Lower leg skin (tissue), 4 donors: Measurements from ENCODE around the gene DOK6. TPM values are rescaled to one million over a fixed set of nuclear protein-coding genes. Genes with fewer than 3 reads are reported as not detected.

Experiments
- DNase-seq, 2 donors: peaks; one replicate each; pipeline ENCODE4 v3.0.0-alpha.2; 2019; ENCODE audit warnings: low spot score in 2 of 2
- H3K4me3 ChIP-seq: fragments of 200-600 bp; sonication (generic); 2 replicates; pipeline ENCODE4 v1.5.1; 2017; ENCODE audit warnings: mild to moderate bottlenecking, low read depth; ENCODE audit not compliant: poor library complexity, severe bottlenecking
- POLR2A ChIP-seq, 2 donors: fragments of 450-650 bp; IDR thresholded peaks; one replicate each; pipeline ENCODE4 v1.6.1; 2016 to 2017; ENCODE audit warnings: antibody characterized with exemption in 2 of 2, mild to moderate bottlenecking in 1 of 2, moderate library complexity in 1 of 2
- WGBS, 2 donors: methylation state at CpG; one replicate each; pipeline ENCODE4 v1.1.5; 2018; 5-methylcytosine and 5-hydroxymethylcytosine counted together
- intact Hi-C: fragments of 100-400 bp; cut with DNase I; formaldehyde crosslinking; loops from one replicate; pipeline ENCODE4 v1.15.0; 2023; ENCODE audit warnings: low total_unique reads
- total RNA-seq, 4 donors: library from RNA; depleted of rRNA; stranded (reverse); fragments of >200 nt; gene quantifications; one replicate each; pipeline ENCODE4 v1.1.0, GENCODE V29; 2016
- TF ChIP-seq, protein P1 (sequence below), 3 donors: fragments of 450-650 bp; IDR thresholded peaks; one replicate each; pipeline ENCODE4 v1.5.1; 2016; ENCODE audit warnings: antibody characterized with exemption in 3 of 3, mild to moderate bottlenecking in 3 of 3, moderate library complexity in 2 of 3

Gene DOK6
- total RNA-seq, 4 donors from 2014 or later: 0.21 to 0.45 (median 0.42) TPM

DNA sequence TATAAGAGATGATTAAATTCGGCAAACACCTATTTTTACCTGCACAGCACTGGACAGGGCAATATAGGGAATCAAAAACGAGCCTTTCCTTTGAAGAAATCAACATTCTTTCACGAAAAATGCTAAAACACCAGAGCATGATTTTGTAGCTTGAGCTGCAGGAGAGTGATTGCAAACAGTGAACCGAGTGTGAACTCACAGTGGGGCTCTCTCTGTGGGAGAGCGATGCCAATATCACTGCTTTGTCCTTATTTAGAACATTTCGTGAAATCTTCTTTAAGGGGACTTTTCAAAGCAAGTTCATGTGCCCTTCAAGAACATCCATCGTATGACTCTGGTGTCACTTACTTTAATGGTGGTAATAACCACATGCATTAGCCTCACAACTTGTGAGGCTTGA, 308.2 kb downstream of the DOK6 start:
- WGBS, 2 donors: 82 to 87% methylated on average over 7 of the region's 7 CpGs
- no peak for DNase-seq
- TF ChIP-seq POLR2A (IDR thresholded peaks at IDR 0.05): no peak
- TF ChIP-seq, protein P1, sequence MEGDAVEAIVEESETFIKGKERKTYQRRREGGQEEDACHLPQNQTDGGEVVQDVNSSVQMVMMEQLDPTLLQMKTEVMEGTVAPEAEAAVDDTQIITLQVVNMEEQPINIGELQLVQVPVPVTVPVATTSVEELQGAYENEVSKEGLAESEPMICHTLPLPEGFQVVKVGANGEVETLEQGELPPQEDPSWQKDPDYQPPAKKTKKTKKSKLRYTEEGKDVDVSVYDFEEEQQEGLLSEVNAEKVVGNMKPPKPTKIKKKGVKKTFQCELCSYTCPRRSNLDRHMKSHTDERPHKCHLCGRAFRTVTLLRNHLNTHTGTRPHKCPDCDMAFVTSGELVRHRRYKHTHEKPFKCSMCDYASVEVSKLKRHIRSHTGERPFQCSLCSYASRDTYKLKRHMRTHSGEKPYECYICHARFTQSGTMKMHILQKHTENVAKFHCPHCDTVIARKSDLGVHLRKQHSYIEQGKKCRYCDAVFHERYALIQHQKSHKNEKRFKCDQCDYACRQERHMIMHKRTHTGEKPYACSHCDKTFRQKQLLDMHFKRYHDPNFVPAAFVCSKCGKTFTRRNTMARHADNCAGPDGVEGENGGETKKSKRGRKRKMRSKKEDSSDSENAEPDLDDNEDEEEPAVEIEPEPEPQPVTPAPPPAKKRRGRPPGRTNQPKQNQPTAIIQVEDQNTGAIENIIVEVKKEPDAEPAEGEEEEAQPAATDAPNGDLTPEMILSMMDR (IDR thresholded peaks at IDR 0.05): no peak
- H3K4me3 ChIP-seq: no peak overlapping the region
- intact Hi-C loops: no loop called here

DNA sequence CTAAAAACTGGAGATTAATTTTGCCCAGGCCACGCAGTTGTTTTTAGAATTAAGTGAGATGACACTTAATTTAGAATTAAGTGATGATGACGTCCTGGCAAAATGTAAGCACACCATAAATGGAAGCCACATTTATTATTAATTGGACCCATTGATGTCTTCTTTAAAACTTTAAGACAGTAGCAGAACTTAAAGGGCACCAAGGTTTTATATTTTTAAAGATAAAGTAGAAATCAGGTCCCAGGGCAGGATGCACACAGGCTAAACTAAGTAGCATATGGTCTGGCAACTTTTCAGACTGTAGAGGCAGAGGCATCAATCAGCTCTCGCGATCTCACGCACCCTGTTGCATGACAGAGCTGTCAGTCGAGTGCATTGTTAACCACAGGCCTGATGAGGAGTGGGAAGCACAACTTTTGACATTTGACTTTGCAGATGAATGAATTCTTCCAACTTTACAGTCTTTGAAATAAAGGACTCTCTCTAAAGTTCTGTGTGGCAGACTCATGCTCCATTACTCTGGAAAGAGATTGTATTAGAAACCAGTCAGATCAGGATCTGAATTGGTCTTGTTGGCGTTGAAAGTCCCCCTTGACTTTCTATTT, 314.6 kb downstream of the DOK6 start:
- H3K4me3 ChIP-seq: no peak overlapping the region
- intact Hi-C loops: no loop called here
- 74 to 75% methylated on average over 7 of the region's 7 CpGs for WGBS, 2 donors
- TF ChIP-seq, protein P1 (IDR thresholded peaks at IDR 0.05): no peak
- TF ChIP-seq POLR2A (IDR thresholded peaks at IDR 0.05): no peak
- no peak for DNase-seq

DNA sequence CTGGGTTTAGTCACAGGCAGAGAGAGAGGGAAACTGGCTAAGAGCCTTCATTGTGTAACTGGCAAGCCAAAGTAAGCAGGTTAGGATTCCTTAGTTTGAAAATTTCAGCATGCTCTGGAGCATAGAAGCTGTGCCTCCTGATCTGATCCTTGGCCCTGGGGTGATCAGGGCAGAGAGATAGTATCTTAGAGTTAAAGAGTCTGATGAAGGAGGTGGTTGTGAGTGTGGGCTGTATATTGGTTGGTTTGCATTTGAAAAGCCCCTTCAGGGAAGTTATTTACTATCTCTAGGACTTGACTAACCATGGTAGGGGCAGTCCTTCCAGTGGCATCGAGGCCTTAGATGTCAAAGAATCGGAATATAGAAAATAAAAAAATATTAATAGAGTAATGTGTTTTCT, 316.9 kb downstream of the DOK6 start:
- no peak for DNase-seq
- WGBS, 2 donors: 80 to 91% methylated on average over 2 of the region's 2 CpGs
- TF ChIP-seq, protein P1 (IDR thresholded peaks at IDR 0.05): no peak
- TF ChIP-seq POLR2A (IDR thresholded peaks at IDR 0.05): no peak
- intact Hi-C loops: no loop called here
- H3K4me3 ChIP-seq: no peak overlapping the region

DNA sequence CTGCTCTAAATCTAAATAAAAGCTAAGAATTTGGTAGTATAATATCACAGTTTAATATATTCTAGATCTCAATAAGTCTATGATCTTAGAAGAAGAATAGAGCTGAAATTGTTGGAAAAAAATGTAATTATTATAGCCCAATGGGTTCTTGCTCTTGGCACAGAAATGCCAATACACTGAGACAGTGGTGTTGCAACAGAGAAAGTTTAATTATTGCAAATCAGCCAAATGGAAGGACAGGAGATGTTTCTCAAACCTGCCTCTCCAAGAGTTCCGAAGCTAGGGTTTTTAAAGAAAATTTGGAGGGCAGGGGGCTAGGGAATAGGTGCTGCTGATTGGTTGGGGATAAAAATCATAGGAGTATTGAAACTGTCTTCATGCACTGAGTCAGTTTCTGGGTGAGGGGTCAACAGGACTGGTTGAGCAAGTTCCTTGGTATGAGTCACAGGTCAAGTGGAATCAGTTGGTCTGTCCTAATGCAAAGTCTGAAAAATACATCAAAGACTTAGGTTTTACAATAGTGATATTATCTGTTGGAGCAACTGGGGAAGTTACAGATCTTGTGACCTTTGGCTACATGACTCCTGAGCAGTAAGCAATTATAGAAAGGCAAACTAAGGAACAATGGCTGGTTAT, 318.3 kb downstream of the DOK6 start:
- intact Hi-C loops: no loop called here
- WGBS, 2 donors: 74 to 86% methylated on average over 1 of the region's 1 CpG
- no peak for DNase-seq
- H3K4me3 ChIP-seq: no peak overlapping the region
- no peak for TF ChIP-seq POLR2A (IDR thresholded peaks at IDR 0.05)
- TF ChIP-seq, protein P1 (IDR thresholded peaks at IDR 0.05): no peak

DNA sequence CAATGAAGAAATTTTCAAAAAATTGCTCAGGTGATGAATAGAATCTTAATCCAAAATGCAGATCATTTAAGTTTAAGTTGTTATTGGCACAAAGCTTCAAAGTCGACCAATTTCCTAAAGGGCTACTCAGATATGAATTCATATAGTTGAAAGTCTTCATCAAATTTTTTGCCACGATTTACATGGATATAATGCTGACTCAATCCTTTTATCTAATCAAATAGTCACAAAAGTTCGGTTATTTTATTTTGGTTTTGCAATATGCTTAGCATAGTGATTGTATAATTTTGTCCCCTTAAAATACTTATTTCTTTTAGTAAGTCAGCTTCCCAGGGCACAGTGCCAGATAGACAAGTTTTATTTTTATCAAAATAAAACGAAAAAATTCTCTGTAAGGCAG, 319.7 kb downstream of the DOK6 start:
- 73 to 75% methylated on average over 4 of the region's 4 CpGs for WGBS, 2 donors
- no peak for DNase-seq

DNA sequence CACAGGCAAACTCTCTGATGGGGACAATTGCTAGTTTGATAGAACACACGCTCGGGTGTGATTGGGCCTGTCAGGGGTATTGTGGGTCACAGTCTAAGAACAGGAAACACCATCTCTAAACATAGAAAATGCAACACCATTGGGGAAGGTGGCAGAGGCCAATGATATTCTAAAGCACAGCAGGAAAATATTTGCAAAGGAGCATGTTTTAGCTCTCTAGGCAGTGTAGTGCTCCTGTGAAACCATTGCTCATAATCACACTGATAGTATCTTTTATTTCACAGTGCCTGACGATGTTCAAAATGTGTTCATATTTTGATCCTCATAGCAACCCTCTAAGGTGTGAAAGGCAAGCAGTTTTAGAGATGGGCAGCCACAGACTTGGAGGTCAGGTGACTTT, 322.7 kb downstream of the DOK6 start:
- intact Hi-C loops: no loop called here
- DNase-seq: no peak
- H3K4me3 ChIP-seq: no peak overlapping the region
- 79 to 85% methylated on average over 3 of the region's 3 CpGs for WGBS, 2 donors
- TF ChIP-seq POLR2A (IDR thresholded peaks at IDR 0.05): no peak
- TF ChIP-seq, protein P1 (IDR thresholded peaks at IDR 0.05): no peak

More for the DNA sequence above, 319.7 kb downstream of the DOK6 start:
- intact Hi-C loops: no loop called here
- H3K4me3 ChIP-seq: no peak overlapping the region
- no peak for TF ChIP-seq POLR2A (IDR thresholded peaks at IDR 0.05)
